ENCODE measurements around the gene CAVIN2.

- TF ChIP-seq TCF12 (IDR thresholded peaks at IDR 0.05) (no peak), CTCF (IDR thresholded peaks at IDR 0.05) (no peak), REST (IDR thresholded peaks at IDR 0.05; ENCODE audit: low read depth, low read length) (no peak), TAF1 (IDR thresholded peaks at IDR 0.05; ENCODE audit: borderline replicate concordance, low read depth, low read length) (no peak), NRF1 (IDR thresholded peaks at IDR 0.05; ENCODE audit: low read depth, low read length) (no peak), RXRA (IDR thresholded peaks at IDR 0.05; ENCODE audit: borderline replicate concordance, low read depth) (no peak)
Observed at GRCh38 chr2:191840921-191841320, 6.0 kb downstream of the CAVIN2 start.

Data from SK-N-SH (cell line).